GM19035 (cell line): ENCODE results near the gene AFAP1L2.
"Not testable (repeated sequence)": the region's sequence is repeated elsewhere in the genome, so short reads cannot be mapped to it uniquely, and the experiment has no call there.

Experiments used
- ATAC-seq: cut with Tn5 transposase; IDR thresholded peaks from one replicate; pipeline ENCODE4 v1.9.1; 2021; ENCODE audit not compliant: unreplicated experiment

AFAP1L2 gene

GRCh38 chr10:114363745-114364454 is 40.4 kb downstream of the AFAP1L2 start:
- ATAC-seq = no peak

- ATAC-seq = no peak
Measured at GRCh38 chr10:114362826-114363355, 41.4 kb downstream of the AFAP1L2 start.

GRCh38 chr10:114359953-114360345 is 44.4 kb downstream of the AFAP1L2 start:
- no peak for ATAC-seq

- ATAC-seq = no peak
Measured at GRCh38 chr10:114359041-114359952, 45.0 kb downstream of the AFAP1L2 start.

- ATAC-seq = no peak
Measured at GRCh38 chr10:114357515-114357996, 46.7 kb downstream of the AFAP1L2 start.

- no peak for ATAC-seq
Measured at GRCh38 chr10:114356751-114357514, 47.4 kb downstream of the AFAP1L2 start.

GRCh38 chr10:114356126-114356525 is 48.2 kb downstream of the AFAP1L2 start:
- ATAC-seq = no peak

- ATAC-seq = no peak
Measured at GRCh38 chr10:114353383-114353782, 50.9 kb downstream of the AFAP1L2 start.

- ATAC-seq = no peak
Measured at GRCh38 chr10:114352653-114353298, 51.5 kb downstream of the AFAP1L2 start.

- no peak for ATAC-seq
Measured at GRCh38 chr10:114350751-114351150, 53.6 kb downstream of the AFAP1L2 start.

- ATAC-seq = no peak
Measured at GRCh38 chr10:114349522-114350215, 54.6 kb downstream of the AFAP1L2 start.

GRCh38 chr10:114349071-114349470 is 55.2 kb downstream of the AFAP1L2 start:
- ATAC-seq = not testable (repeated sequence)

- ATAC-seq = no peak
Measured at GRCh38 chr10:114347791-114348190, 56.5 kb downstream of the AFAP1L2 start.

GRCh38 chr10:114347241-114347640 is 57.1 kb downstream of the AFAP1L2 start:
- ATAC-seq = no peak

GRCh38 chr10:114346176-114347031 is 57.9 kb downstream of the AFAP1L2 start:
- no peak for ATAC-seq

- ATAC-seq = no peak
Measured at GRCh38 chr10:114345701-114346100, 58.6 kb downstream of the AFAP1L2 start.

- no peak for ATAC-seq
Measured at GRCh38 chr10:114343623-114344505, 60.4 kb downstream of the AFAP1L2 start.

GRCh38 chr10:114342976-114343375 is 61.3 kb downstream of the AFAP1L2 start:
- no peak for ATAC-seq
